Left ventricle myocardium superior (tissue), 1 donor: Measurements from ENCODE around the gene TESMIN. TPM values are rescaled to one million over a fixed set of nuclear protein-coding genes. Genes with fewer than 3 reads are reported as not detected.
A peak's percentile ranks its signal among the peaks of the same experiment; 100 is the strongest.

Experiments
- ATAC-seq: fragments of 200-7000 bp; cut with Tn5 transposase; one replicate; pipeline ENCODE4 v1.9.1; 2020; ENCODE audit warnings: mild to moderate bottlenecking, moderate library complexity
- DNase-seq: peaks from one replicate; pipeline ENCODE4 v3.0.0-alpha.2; 2020
- intact Hi-C: fragments of 100-400 bp; cut with micrococcal nuclease; formaldehyde crosslinking; loops from one replicate; pipeline ENCODE4 v1.11.0; 2022
- total RNA-seq: library from RNA; stranded (reverse); fragmentation: NEBNext Ultra II Directional; extraction: Animal tissue kit (Norgen Biotek cat#: 25700); gene quantifications from one replicate; pipeline ENCODE4 v1.2.1, GENCODE V29; 2021
- donor health status: DM: no; HTN: yes; CAD: no; lungs with severe emphysema.

TESMIN gene
- total RNA-seq, 1 donor from 2014 or later, result 0.32 TPM

DNA sequence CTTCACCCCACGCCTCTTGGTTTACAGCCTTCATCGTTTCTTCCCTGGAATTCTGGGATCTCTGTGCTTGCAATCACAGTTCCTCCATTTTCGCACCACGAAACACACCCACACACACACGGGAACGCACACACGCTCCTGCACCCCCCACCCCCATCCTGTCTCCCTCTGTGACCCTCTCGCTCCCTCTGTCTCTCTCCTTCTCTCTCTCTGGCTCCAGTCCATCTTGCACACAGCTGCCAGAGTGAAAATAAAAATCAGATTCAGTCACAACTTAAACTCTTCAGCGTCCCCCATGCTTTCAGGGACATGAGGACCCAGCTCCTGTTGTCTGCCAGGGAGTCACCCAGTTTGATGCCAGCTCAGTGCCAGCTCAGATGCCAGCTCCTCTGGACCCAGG, 64.0 kb downstream of the TESMIN start:
- intact Hi-C loops, result no loop called here
- ATAC-seq (no peak), DNase-seq (no peak)

DNA sequence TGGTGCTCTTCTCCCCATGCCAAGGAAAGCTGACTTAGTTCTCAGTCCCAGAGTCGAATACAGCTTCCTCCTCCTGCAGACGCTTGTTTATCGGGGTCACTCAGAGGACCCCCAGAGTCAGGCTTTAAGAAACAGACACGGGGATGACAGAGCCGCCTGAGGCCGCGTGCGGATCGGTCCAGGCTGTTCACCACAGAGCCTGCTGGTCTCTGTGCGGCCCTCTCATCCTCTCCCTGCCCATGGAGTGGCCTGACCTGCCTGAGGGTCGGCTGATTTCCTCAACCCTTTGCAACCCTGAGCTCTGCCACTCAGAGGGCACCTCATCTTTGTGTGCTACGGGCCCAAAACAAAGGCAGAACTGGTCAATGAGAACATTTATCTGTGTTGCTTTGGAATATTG, 64.8 kb downstream of the TESMIN start:
- intact Hi-C loops, result no loop called here
- ATAC-seq (no peak), DNase-seq (no peak)

DNA sequence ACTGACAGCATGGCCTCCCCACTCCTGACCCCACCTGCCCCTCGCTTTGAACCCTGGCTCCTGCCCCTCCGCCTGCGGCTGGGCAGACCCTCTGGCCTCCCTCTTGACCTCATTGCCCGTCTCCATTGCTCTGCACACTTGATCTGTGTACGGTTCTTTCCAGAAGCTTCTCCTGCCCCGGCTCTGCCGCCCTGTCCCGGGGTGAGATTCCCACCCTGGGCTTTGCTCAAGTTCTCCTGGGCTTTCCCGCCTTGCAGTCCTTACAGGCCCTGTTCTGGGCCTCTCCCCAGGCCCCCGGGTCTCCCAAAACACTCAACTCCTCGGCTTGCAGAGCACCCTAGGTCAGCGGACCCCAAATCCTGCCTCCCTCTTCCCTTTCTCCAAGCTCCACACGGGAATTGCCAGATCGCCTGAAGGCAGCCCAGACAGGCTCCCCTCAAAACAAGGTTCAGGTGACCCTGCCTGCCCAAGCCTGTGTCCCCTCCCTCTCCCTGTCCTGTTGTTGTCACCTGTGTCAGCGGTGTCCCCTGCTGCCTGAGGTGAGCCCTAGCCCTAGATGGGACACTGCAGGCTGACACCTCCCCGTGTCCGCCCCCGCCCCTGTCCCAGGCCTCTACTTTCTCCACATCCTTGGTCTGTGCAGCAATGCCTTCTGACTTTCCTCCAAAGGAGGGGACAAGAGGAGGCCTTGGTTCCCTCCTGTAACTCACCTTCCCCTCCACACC, 65.5 kb downstream of the TESMIN start:
- DNase-seq, result no peak
- intact Hi-C loops, result no loop called here
- no peak for ATAC-seq

DNA sequence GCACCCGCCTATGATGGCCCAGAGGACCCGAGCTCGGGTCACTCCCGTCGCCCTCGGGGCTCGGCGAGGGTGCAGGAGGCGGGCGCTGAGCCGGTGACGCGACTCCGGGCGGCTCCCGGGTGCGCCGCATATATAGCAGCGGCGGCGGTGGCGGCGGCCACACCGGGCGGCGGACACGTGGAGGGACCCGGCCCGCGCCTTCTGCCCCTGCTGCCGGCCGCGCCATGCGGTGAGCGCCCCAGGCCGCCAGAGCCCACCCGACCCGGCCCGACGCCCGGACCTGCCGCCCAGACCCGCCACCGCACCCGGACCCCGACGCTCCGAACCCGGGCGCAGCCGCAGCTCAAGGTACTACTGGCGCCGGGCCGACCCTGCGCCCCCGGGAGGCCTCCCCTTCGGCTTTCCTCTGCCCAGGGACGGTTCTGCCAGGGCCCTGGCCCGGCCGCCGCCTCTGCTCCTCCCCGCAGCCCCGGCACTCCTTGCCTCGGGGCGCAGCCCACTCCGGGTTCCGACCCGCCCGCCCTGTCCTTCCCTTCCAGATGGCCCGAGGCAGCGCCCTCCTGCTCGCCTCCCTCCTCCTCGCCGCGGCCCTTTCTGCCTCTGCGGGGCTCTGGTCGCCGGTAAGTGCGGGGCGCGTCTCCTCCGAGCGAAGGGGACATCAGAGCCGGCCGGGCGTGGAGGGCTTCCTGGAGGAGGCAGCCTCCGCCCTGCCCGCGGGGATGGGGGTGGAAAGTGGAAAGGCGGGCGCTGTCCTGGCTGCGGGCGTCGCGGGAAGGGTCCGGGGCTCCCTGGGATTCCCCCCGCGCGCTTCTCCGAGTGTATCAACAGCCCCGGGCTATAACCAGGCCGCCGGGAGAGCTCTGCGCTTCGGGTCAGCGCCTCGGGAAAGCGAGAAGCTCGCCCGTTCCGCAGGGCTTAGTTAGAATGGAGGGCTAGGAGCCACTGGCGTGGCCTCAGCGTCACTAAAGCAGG, 66.6 kb downstream of the TESMIN start, which contains the start of gene GAL:
Gene GAL (plus strand): TSS at position 160 of the 972 bp plus-strand sequence. CDS start 380 bp downstream, at position 540.
- ATAC-seq, result peak; percentile 66

DNA sequence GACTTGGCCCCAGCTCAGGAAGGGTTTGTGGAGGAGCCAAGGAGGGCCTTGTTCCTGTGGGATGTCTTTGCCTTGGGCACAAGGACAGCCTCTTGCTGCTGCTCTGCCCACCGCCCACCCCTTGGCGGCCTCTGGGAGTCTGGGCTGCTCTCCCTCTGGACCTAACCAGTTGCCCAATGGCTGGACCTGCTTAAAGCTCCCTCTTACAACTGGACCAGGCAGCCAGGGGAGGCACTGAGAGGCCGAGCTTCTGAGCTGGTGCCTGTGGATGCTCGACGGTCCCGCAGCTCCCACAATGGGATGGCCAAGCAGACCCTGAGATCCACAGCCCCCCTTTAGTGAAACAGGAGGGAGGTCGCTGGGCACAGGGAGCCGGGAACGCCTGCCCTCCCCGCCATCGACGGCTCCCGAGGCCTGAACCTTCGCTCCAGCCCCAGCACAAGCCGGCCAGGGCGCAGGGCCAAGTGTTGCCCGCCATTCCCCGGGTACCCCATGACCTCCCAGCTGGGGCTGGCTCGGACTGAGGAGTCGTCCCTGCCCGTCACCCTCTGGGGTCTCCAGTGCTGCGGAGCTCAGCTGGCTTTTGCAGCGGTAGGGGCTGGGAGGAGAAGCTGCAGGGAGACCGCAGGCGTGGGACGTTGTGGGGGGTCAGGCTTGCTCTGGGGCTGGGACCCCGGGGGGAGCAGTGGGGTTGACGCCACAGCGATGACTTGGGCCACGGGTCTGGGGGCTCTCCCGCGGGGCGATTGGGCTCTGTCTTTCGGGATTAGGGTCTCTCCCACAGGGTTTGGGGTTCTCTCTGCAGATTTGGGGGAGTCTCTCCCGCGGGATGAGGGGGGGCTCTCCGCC, 67.6 kb downstream of the TESMIN start:
- DNase-seq (no peak), ATAC-seq (no peak)
- intact Hi-C loops, result no loop called here

More for the DNA sequence above, 66.6 kb downstream of the TESMIN start, which contains the start of gene GAL:
- intact Hi-C loops, result no loop called here
- DNase-seq, result no peak

DNA sequence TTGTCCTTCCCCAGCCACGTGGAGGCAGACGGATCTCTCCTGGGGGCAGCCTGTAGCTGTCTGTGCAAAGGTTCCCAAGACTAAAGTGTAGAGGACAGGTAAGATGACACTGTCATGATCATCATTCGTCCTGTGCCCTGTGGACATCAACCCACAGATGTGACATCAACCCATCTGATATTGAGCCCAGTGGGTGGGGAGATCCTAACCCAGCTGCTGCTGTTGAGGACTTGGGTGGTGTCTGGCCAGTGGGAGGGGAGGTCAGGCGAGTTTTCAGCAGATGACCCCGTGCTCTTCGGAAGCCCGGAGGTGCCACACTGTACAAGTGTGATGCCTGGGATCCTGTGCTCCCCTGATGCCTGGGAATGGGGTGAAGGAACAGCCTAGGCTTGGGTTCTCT, 68.2 kb downstream of the TESMIN start:
- intact Hi-C loops, result no loop called here
- ATAC-seq, result no peak
- DNase-seq, result no peak

DNA sequence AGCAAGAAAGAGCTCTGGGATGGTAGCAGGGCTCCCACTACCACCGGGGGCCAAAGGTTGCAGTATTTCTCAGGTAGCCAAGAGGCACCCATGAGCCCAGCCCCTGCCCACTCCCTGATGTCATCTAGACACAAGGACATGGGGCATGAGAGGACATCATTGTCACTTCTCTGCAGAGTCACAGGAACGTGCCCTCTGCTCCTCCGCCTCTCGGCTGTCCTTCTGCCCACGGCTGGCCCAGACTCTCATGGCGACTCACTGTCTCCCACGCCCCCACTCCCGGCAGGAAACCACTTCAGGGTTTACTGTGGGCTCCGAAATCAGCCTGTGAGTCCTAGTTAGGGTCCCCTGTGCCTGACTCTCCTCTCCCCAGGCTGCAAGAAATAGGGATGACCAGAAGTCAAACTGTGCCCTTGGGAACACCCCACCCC, 68.8 kb downstream of the TESMIN start:
- ATAC-seq (no peak), DNase-seq (no peak)

DNA sequence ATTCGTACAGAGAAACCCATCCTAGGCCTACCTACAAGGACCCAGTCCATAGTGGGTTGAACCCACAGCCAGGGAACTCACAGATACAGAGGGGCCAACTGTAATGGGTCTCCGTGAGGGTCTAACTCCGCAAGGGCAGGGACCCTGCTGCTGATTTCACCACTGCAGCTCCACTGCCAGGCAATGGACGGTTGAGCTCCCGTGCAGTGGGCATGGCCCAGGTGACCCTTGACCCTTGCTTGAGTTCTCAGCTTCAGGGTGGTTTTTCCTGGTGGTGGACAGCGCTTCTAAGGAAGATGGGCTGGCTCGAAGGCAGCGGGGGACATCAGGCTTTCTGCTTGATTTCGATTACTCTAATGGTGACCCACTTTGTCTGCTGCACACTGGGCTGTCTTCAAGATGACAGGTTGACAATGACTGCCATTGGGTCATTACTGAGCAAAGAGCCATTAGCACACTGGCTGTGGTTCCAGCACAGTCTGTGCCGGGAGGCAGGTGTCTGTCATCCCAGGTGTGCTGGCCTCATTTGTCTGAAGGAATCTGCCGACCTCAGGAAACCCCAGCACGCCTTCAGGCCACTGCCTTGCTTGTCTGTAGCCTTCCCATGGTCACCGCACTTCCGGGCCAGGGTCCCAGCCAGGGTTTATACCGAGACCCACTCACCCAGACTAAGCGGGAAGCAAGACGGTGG, 70.6 kb downstream of the TESMIN start:
- intact Hi-C loops, result no loop called here
- no peak for ATAC-seq
- no peak for DNase-seq

More for the DNA sequence above, 68.8 kb downstream of the TESMIN start:
- intact Hi-C loops, result no loop called here

DNA sequence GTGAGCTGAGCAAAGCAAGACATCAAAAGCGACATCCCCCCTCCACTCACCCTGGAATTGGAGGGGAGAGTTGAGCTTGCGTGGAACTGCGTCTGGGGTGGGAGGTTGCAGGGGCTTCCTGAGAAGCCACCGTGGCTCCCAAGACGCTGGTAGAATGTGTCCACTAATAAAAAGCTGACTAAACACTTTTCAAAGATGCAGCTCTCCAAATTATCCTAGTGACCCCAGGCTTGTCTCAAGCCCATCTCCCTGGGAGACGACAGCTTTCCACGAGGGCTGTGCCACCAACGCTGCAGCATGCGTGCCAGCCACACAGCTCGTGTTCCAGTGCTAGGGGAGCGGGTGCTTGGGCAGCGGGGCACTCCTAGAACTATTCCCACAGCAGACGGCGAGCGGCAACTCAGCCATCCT, 73.3 kb downstream of the TESMIN start:
- DNase-seq, result no peak
- ATAC-seq, result no peak
- intact Hi-C loops, result no loop called here

DNA sequence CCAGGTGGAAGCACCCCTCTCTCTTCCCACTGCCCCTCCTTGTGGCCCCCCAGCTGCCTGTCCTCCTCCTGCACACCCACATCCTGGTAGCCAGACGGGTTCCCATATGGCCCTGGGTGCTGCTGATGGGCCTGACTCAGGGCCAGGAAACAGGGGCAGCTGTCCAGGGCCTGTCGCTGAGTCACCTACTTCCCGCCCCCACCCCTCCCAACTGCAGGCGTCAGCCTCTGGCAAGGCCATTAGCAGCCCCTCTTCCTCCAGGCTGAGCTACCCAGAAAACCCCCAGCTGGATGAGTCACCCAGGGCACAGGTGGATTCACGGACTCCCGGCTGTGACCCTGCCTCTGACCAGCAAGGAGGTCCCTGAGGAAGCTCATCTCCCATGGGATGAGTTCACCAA, 73.9 kb downstream of the TESMIN start:
- peak; percentile 76 for ATAC-seq
- peak; percentile 49 for DNase-seq
- intact Hi-C loops, result no loop called here

DNA sequence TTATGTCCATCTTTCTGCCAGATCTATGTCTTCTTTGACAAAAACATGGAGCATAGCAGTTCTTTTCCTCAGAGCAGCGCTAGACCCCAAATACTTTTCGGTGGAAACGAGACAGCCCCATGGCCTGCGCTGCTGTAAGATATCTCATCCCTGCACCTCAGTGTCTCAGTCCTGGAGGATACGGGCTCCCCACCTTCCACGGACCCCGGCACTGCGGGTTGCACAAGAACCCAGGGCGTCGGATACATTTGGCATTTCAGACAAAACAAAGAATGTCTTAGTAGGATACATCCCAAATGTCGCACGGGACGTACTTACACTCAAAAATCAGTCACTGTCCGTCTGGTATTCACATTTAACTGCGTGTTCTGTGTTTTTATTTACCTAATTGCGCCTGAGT, 76.9 kb downstream of the TESMIN start:
- intact Hi-C loops, result no loop called here
- DNase-seq (no peak), ATAC-seq (no peak)

DNA sequence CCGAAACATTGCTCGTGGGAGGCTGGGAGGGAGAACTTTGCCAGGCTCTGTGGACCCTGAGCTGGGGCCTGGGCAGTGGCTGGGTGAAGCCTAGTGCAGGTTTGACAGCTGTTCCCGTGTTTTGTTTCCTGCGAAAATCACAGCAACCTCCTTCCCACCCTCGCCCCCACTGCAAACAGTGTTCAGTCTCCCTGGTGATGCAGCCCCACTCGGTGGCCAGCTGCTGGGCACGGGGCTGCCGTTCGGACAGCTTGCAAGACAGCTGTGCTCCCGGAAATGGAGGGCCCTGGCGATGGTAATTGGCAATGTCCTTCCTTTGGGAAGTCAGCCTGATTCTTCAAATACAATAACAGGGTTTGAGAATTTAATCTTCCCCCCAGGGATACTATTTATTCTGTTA, 77.3 kb downstream of the TESMIN start:
- ATAC-seq, result no peak
- DNase-seq, result no peak
- intact Hi-C loops, result no loop called here

DNA sequence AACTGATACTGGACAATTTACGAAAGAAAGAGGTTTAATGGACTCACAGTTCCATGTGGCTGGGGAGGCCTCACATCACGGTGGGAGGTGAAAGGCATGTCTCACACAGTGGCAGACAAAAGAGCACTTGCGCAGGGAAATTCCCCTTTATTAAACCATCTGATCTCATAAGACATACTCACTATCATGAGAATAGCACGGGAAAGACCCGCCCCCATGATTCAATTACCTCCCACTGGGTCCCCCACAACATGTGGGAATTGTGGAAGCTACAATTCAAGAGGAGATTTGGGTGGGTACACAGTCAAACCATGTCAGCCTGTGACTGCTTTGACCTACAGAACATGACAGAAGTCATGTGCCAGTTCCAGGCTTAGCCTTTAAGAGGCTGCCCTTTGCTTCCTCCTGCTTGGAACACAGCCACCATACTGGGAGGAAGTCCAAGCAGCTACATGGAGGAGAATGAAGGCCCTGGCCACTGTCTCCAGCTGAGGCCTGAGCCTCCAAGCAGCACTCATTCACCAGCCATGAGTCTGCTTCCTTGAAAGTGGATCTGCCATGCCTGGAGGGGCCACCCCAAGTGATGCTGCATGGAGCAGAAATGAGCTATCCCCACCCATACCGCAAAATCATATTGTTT, 77.9 kb downstream of the TESMIN start:
- intact Hi-C loops, result no loop called here
- ATAC-seq (no peak), DNase-seq (no peak)

DNA sequence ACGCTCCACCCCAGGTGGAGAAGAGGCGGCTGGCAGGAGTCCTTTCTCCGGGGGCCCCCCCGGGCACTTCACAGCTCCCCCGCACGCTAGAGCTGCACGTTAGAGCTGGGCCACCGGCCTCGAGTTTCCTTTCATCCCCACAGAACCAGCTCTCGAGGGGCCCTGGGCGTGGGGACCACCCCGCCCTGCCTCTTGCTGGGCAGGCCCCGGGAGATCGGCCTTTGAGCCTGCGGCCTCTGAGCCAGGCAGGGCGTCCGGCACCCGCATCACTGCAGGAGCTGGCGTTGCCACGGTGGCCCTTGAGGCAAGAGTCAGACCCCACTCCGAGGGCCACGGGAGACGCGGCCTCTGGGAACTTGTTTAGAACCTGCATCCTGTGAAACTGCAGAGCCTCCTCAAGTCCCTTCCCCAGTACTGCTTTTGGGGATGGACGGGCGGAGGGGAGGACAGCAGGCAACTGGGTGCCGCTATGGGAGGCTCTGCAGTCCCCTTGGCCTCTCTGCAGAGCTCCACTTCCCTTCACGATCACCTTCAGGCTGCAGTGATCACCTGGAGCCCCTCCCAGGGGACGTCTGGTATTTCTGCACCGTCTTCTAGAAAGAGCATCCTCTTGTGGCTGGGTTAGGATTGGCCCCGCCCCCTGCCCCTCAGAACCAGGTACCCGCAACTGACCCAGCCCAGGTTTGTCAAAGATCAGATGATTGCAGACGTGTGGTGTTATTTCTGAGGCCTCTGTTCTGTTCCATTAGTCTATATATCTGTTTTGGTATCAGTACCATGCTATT, 80.9 kb downstream of the TESMIN start:
- ATAC-seq, result no peak
- no peak for DNase-seq
- intact Hi-C loops, result no loop called here

DNA sequence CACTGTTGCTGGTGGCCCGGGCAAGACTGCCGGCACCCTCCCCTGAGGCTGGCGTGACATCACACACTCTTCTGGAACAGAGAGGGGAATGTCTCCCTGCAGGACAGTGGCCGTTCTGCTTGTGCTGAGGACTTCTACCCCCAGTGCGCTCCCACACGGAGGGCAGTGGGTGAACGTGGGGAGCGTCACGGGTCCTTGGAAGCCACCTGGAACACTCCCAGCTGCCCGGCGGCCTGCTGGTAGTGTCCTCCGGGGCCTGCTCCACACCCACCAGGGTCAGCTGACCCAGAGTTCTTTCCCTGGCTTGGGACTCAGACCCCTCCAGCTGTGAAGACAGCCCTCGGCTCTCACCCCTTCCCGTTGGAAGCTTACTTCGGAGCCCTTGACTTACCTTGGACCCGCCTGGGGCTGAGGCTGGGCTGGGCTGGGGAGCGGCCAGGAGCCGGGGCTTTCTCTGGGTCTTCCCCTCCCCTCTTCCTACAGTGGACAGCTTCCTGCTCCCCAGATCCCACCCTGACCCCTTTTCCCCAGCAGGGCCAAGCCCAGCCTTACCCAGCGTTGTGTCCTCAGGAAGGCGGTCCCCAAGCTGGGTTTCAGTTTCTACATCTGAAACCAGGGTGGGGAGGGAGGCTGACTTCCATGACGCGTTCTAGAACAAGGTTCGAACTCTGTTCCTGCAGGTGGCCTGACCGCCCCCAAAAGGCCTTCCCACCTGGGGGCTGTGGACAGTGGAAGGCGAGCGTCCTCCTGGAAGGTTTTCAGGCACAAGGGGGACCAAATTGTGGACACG, 81.8 kb downstream of the TESMIN start:
- DNase-seq (no peak), ATAC-seq (no peak)
- intact Hi-C loops, result no loop called here

DNA sequence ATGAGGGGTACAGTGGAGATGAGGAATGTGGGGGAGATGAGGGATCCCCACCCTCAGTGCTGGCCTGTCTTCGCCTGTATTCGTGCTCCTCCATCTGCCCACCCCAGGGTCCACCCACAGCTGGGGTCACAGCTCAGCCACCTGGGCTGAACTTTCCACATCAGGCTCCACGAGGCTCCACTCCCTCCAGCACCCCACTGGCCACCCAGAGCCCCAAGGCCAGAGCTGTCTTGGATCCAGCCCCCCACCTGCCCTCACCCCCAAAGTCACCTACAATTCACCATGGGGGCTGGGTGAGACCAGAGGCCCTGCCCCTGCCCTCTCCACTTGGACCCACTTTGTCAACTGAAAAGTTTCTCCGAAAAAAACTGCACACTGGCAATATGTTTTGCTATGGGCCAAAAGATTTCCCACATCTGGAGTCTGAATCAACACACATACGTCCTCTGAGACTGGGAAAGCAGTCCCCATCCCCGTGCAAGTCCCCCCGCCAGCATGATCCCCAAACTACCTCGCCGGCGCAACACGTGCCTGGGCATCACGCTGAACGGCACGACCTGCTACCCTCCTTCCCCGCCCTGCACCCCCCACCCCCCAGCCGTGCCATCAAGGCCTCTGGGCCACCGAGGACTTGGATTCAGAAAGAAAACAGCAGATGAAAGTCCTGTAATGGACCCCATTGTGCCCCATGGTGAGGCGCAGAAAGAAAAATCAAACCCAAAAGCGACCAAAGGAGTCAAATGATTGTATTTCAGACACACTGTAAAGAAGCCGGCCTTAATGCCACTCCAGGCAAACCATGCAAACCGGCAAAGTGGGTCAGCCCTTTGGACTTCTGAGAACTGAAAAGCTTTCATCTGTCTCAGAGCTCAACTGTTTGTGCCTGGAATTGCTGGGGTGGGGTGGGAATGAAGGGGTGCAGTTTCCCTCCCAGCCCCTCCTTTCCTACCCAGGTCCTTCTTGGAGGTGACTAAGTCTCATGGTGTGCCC, 83.5 kb downstream of the TESMIN start:
- DNase-seq (no peak), ATAC-seq (no peak)
- intact Hi-C loops, result no loop called here
